GM21367 (cell line): Measurements from ENCODE around the gene CELSR3.

Source experiments
- ATAC-seq: cut with Tn5 transposase; IDR thresholded peaks from one replicate; pipeline ENCODE4 v1.9.1; 2021; ENCODE audit not compliant: unreplicated experiment

The CELSR3 gene

GRCh38 chr3:48636149-48636655 lies 26.5 kb downstream of the CELSR3 start:
- no peak for ATAC-seq

- peak; percentile 75 for ATAC-seq
Observed at GRCh38 chr3:48635222-48636021, 27.3 kb downstream of the CELSR3 start, which contains the start of gene SLC26A6. Gene SLC26A6, minus strand, starts transcription at chr3:48635461. Its CDS starts 68 bp downstream, at chr3:48635393.

GRCh38 chr3:48634661-48635221 lies 27.9 kb downstream of the CELSR3 start:
- ATAC-seq, result no peak

- no peak for ATAC-seq
Observed at GRCh38 chr3:48633743-48634142, 28.9 kb downstream of the CELSR3 start.

GRCh38 chr3:48633256-48633655 lies 29.4 kb downstream of the CELSR3 start:
- no peak for ATAC-seq

GRCh38 chr3:48631516-48632448 lies 30.9 kb downstream of the CELSR3 start:
- ATAC-seq, result no peak

- no peak for ATAC-seq
Observed at GRCh38 chr3:48630833-48631232, 31.9 kb downstream of the CELSR3 start.

- ATAC-seq, result no peak
Observed at GRCh38 chr3:48630407-48630806, 32.3 kb downstream of the CELSR3 start.

- no peak for ATAC-seq
Observed at GRCh38 chr3:48629894-48630293, 32.8 kb downstream of the CELSR3 start.

- no peak for ATAC-seq
Observed at GRCh38 chr3:48628277-48629017, 34.2 kb downstream of the CELSR3 start.

GRCh38 chr3:48625600-48625999 lies 37.1 kb downstream of the CELSR3 start:
- no peak for ATAC-seq

- ATAC-seq, result no peak
Observed at GRCh38 chr3:48624767-48625166, 37.9 kb downstream of the CELSR3 start.

GRCh38 chr3:48623851-48624547 lies 38.7 kb downstream of the CELSR3 start:
- no peak for ATAC-seq

GRCh38 chr3:48621461-48621869 lies 41.2 kb downstream of the CELSR3 start, which contains the start of gene TMEM89:
Gene TMEM89, minus strand, starts transcription at chr3:48621769. Its CDS starts 13 bp downstream, at chr3:48621756.
- ATAC-seq, result no peak

GRCh38 chr3:48619541-48620524 lies 42.9 kb downstream of the CELSR3 start:
- ATAC-seq, result no peak

- ATAC-seq, result no peak
Observed at GRCh38 chr3:48617559-48617958, 45.1 kb downstream of the CELSR3 start.

- no peak for ATAC-seq
Observed at GRCh38 chr3:48614044-48614443, 48.6 kb downstream of the CELSR3 start.

- ATAC-seq, result no peak
Observed at GRCh38 chr3:48612309-48612708, 50.4 kb downstream of the CELSR3 start.
